GM21360 (cell line): ENCODE data around the gene NLRP3.
"Not testable (repeated sequence)": the region's sequence is repeated elsewhere in the genome, so short reads cannot be mapped to it uniquely, and the experiment has no call there.

Experiments used
- ATAC-seq: cut with Tn5 transposase; IDR thresholded peaks from one replicate; pipeline ENCODE4 v1.9.1; 2021; ENCODE audit warnings: mild to moderate bottlenecking, moderate library complexity; ENCODE audit not compliant: unreplicated experiment

NLRP3 gene

DNA sequence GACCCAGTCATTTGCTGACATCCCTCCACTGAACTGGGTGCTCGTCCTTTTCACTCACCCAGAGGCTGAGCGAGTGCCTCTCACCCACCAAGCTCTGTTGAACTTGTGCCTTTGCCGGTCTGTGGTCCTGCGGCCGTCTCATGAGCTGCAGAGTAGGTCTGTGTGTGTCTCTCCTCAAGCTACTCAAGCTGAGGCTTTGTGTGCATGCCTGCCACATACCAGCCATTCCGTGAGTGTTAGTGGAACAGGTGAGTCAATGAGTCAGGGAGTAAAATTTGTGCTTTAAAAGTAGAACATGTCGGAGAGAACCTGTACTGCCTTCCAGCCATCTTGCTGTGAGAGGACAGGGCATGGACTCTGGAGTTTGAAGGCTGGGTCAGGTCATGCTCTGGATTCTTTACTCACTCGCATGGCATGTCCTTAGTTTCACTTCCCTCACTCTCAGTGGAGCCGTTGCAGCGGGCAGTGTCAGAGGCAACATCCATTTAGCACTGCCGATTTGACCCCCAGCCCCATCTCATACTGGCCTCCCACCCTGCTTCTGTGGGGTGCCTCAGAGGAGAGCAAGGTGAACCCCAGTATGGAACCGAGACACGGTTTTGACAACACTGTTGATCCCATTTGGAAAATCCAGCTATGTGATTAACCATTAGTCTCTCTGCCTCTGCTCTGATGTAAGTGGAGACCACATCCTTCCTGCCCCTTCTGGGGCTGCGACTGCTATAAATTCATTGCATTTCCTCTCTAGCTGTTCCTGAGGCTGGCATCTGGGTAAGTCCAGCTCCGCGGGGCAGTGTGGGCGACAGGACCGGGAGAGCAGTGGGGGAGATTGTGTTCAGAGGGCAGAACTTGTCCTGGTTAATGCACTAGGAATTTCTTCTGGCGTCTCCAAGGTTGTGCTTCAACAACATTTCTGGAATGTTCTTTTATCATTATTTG, at the start of gene NLRP3:
Gene NLRP3, plus strand, starts transcription at position 751 of the 939 bp plus-strand sequence. CDS start 2,628 bp downstream, outside the sequence.
- no peak for ATAC-seq

- not testable (repeated sequence) for ATAC-seq
Measured at GRCh38 chr1:247366345-247366744, 49.6 kb upstream of the NLRP3 start.

DNA sequence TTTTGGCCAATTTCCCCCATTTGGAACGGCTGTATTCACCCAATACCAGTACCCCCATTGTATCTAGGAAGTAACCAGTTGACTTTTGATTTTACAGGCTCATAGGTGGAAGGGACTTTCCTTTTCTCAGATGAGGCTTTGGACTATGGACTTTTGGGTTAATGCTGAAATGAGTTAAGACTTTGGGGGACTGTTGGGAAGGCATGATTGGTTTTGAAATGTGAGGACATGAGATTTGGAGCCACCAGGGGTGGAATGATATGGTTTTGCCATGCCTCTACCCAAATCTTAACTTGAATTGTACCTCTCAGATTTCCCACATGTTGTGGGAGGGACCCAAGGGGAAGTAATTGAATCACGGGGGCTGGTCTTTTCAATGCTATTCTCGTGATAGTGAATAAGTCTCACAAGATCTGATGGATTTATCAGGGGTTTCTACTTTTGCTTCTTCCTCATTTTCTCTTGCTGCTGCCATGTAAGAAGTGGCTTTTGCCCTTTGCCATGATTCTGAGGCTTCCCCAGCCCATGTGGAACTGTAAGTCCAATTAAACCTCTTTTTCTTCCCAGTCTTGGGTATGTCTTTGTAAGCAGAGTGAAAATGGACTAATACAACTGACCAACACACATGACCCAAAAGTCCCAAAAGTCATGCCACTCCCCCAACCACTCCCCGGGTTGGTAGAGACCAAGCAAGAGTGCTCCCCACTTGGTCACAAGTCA, 48.9 kb upstream of the NLRP3 start:
- no peak for ATAC-seq

DNA sequence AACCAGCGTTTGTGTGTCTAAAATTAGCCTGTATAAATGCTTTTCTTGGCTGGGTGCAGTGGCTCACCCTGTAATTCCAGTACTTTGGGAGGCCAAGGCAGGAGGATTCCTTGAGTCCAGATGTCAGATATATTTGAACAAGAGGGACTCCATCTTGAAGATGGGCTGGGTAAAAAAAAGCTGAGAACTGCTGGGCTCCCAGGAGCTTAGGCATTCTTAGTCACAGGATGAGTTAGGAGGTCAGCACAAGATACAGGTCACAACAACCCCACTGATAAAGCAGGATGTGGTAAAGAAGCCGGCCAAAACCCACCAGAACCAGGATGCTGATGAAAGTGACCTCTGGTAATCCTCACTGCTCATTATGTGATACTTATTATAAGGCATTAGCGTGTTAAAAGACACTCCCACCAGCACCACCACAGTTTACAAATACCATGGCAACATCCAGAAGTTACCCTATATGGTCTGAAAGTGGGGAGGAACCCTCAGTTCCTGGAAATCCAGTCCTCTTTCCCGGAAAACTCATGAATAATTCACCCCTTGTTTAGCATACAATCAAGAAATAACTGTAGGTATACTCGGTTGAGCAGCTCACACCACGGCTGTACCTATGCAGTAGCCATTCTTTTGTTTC, 48.1 kb upstream of the NLRP3 start:
- ATAC-seq: no peak

- ATAC-seq: no peak
Measured at GRCh38 chr1:247368490-247369145, 47.4 kb upstream of the NLRP3 start.

DNA sequence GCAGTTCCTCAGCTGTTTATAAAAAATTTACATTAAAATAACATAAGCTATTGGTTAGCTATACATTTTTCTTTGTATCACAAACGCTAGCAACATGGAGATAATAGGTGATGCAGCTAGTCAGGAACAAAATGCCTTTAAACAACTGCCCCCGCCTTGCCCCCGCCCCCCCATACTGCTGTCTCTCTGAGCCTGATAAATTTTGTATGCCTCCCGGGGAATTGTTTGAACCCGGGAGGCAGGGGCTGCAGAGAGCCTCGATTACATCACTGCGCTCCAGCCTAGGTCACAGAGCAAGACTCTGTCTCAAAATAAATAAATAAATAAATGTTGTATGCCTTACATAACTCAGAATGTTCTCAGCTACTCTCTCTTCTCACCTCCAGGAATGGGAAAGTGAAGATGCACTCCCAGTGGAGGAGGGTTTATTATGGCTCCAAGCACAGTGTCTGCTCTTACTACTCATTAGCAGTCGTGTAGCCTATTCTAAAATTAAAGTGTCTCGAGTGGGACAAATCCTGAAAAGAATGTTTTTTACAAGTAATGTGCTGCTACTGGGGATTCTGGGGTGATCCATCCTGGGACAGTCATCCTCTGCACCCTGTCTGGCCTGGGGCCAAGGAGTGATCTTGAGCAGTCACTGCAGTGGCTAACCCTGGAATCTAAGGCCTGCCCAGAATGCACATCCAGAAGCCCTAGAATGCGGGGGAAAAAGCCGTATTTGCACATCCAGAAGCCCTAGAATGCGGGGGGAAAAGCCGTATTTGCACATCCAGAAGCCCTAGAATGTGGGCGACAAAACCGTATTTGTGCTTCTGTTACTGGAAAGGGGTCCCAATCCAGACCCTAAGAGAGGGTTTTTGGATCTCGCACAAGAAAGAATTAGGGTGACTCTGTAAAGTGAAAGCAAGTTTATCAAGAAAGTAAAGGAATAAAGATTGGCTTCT, 44.9 kb upstream of the NLRP3 start:
- ATAC-seq: no peak

DNA sequence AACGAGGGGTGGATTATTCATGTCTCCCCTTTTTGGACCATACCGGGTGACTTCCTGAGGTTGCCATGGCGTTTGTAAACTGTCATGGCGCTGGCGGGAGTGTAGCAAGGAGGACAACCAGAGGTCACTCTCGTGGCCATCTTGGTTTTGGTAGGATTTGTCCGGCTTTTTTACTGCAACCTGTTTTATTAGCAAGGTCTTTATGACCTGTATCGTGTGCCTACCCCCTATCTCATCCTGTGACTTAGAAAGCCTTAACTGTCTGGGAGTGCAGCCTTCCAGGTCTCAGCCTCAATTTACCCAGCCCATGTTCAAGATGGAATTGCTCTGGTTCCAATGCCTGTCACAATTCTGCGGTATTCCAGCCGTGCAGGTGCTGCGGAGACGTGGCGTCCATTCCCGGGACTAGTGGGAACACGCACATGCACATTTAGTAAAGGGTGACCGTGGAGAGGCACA, 44.1 kb upstream of the NLRP3 start:
- ATAC-seq: no peak

- ATAC-seq: peak; percentile 83
Measured at GRCh38 chr1:247373721-247374141, 42.2 kb upstream of the NLRP3 start.

GRCh38 chr1:247374651-247375334, 41.2 kb upstream of the NLRP3 start:
- not testable (repeated sequence) for ATAC-seq

DNA sequence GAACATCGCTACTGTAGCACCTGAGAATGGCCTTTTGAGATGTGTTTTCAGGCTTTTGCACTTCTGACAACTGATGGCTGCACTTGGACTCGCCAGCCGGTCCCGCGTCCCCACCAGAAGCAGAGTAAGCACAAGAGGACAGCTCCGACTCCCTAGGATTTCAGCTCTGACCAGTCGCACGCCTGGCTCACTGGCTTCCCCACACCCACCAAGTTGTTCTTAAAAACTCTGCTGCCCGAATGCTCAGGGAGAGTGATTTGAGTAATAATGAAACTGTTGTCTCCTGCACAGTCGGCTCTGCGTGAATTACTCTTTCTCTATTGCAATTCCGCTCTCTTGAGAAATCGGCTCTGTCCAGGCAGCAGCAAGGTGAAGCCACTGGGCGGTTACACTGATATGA, 40.2 kb upstream of the NLRP3 start:
- no peak for ATAC-seq

- ATAC-seq: no peak
Measured at GRCh38 chr1:247376659-247377058, 39.3 kb upstream of the NLRP3 start.

DNA sequence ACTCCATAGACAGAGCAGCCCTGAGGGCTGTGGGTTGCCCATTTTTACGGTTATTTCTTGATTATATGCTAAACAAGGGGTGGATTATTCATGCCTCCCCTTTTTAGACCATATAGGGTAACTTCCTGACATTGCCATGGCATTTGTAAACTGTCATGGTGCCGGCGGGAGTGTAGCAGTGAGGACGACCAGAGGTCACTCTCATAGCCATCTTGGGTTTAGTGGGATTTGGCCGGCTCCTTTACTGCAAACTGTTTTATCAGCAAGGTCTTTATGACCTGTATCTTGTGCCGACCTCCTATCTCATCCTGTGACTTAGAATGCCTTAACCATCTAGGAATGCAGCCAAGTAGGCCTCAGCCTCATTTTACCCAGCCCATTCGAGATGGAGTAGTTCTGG, 38.3 kb upstream of the NLRP3 start:
- not testable (repeated sequence) for ATAC-seq

GRCh38 chr1:247378334-247379073, 37.5 kb upstream of the NLRP3 start:
- ATAC-seq: no peak

DNA sequence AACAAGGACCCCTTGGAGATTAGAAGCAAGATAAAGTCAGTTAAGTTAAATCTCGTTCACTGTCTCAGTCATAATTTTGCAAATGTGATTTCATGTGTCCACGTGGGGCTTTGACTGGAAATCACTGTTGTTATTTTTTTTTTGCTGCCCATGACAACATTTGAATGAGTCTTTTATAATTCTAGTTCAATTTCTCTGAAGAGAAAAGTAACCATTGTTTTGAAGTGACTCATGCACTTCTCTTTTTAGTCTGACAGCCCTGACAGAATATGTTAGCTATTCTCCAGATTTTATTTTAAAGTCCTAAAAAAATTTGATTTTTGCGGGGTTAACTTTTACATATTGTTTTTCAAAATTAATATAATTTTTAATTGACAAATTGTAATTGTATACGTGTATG, 30.7 kb upstream of the NLRP3 start:
- ATAC-seq: no peak

DNA sequence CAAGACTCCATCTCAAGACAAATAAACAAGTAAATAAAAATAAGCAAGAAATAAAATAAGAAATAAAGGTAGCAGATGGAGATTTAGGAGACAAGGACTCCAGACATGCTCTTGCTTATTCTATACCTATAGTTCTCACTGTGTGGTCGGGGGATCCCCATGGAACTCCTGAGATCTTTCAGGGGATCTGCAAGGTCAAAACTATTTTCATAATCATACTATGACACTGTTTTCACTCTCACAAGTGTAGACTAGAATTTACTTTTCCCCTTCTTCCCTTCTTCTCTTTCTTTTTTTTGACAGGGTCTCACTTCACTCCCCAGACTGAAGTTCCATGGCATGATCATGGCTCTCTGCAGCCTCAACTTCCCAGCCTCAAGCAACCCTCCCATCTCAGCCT, 29.8 kb upstream of the NLRP3 start:
- ATAC-seq: peak; percentile 30

DNA sequence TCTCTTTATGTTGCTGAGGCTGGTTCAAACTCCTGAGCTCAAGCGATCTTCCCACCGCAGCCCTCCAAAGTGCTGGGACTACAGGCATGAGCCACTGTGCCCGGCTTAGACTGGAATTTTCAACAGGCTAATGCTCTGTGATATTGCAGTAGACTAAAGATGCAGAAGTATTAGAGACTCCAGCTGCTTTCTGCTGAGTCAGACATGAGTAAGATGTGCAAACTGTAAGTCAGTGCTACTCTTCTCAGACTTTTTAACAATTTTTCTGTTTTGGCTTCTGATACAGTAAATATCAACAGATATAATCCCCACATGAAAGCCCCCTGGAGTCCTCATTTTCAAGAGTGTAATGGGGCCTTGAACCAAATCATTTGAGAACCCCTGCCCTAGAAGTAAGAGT, 29.3 kb upstream of the NLRP3 start:
- no peak for ATAC-seq

DNA sequence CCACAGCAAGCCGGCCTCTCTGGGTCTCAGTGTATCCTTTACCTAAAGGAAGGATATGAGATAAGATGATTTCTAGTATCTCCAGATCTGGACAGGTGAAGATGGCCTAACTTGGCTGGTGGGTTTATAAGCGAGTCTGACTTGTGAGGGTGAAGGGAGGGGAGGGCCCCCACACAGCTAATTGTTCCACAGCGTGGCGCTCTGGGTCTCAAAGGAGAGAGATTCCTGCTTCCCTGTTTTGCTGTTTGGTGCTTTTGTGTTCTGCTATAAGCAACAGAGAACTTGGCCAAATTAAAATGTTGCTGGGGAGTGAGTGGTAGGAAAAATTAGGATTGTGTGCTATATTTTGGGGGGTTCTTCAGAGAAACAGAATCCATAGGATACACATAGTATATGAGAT, 28.9 kb upstream of the NLRP3 start:
- ATAC-seq: no peak

DNA sequence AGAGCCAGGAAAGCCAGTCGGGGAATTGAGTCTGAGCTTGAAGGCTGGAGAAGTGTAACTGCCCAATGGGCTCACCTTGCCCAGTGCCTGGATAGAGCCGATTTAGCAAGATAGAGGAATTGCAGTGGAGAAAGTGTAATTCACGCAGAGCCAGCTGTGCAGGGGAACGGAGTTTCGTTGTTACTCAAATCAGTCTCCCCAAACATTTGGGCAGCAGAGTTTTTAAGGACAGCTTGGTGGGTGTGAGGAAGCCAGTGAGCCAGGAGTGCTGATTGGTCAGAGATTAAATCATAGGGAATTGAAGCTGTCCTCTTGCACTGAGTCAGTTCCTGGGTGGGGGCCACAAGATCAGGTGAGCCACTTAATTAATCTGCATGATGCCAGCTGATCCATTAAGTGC, 28.4 kb upstream of the NLRP3 start:
- no peak for ATAC-seq
